H1 (cell line): ENCODE results near the gene CRYGS.

ENCODE experiments used
- CTCF ChIP-seq, 3 experiments: IDR thresholded peaks; 1 replicate in 2 of 3; 2 replicates in 1 of 3; pipeline versions ENCODE4 v1.5.1 to v1.6.1; 2011; ENCODE audit warnings: low read length in 3 of 3, mild to moderate bottlenecking in 3 of 3, inconsistent platforms in 2 of 3, low read depth in 1 of 3, moderate library complexity in 1 of 3; ENCODE audit not compliant: insufficient read depth in 1 of 3; ENCODE audit errors: control extremely low read depth in 1 of 3
- EZH2 ChIP-seq: fragments of 200-600 bp; sonication (generic); IDR thresholded peaks from 2 replicates; pipeline ENCODE4 v1.7.1; 2012; ENCODE audit warnings: low read depth, mild to moderate bottlenecking, moderate library complexity, low read length, inconsistent platforms; ENCODE audit not compliant: severe bottlenecking
- PHF8 ChIP-seq: fragments of 200-600 bp; sonication (generic); conservative IDR thresholded peaks from 2 replicates; pipeline ENCODE4 v1.7.1; 2012; ENCODE audit warnings: low read depth, mild to moderate bottlenecking, inconsistent platforms, low read length, moderate library complexity
- POLR2A ChIP-seq, 2 experiments: IDR thresholded peaks; 1 replicate in 1 of 2; 2 replicates in 1 of 2; pipeline ENCODE4 v1.6.1; 2011; ENCODE audit warnings: low read depth in 2 of 2, low read length in 2 of 2, mild to moderate bottlenecking in 2 of 2; ENCODE audit errors: control extremely low read depth in 1 of 2
- SRF ChIP-seq: IDR thresholded peaks from 2 replicates; pipeline ENCODE4 v1.6.1; 2011; ENCODE audit warnings: mild to moderate bottlenecking, low read depth, low read length, moderate library complexity

- TF ChIP-seq POLR2A (IDR thresholded peaks at IDR 0.05; ENCODE audit: control extremely low read depth in 1 of 2, low read depth in 2 of 2, low read length in 2 of 2): no peak
- TF ChIP-seq CTCF (IDR thresholded peaks at IDR 0.05; ENCODE audit: control extremely low read depth in 1 of 3, insufficient read depth in 1 of 3, low read depth in 1 of 3, low read length in 3 of 3): peak in 2 of 3 experiments; percentile 45 to 54; a peak in 3 of 4 replicates
- TF ChIP-seq EZH2: no peak
- TF ChIP-seq SRF: no peak
- no peak for TF ChIP-seq PHF8
These were observed 44.9 kb upstream of the CRYGS start for GRCh38 chr3:186589121-186589520.
